Heart left ventricle (tissue), 13 donors: Measurements from ENCODE around the gene ACVR2A.

Experiments used
- POLR2A ChIP-seq, 2 donors: fragments of 450-650 bp; IDR thresholded peaks; one replicate each; pipeline ENCODE4 v1.6.1; 2017; ENCODE audit warnings: antibody characterized with exemption in 2 of 2, mild to moderate bottlenecking in 2 of 2, moderate library complexity in 2 of 2
- TF ChIP-seq, protein P1 (sequence below), 12 donors: fragments of 200-600 bp; sonication (generic) in 4 of 12; IDR thresholded peaks; one replicate each; pipeline versions ENCODE4 v1.5.0 to v1.8.0; 2018 to 2022; ENCODE audit warnings: antibody characterized with exemption in 12 of 12, mild to moderate bottlenecking in 5 of 12
- donor health status: ischemic (EF 13 %, LVEDD 7.1; RV severe dilation, severe dysfunction).
- donor health status: DM: no; HTN: yes; CAD: no.
- donor health status: DM: no; HTN: no; CAD: no.
- donor health status: ischemic (EF 25% LVEDD 6.9; RV normal size, moderate dysfunction).
- donor health status: ischemic (EF 25% LVEDD 5.7; RV mildly dilated, moderate dysfunction).
- donor health status: ischemic (EF 35%, LVEDD 5.7; RV mildly dilated, moderate dysfunction).
- donor health status: nonischemic (EF 11% LVEDD 7.7; RV severe dilation, severe dysfunction).
- donor health status: DM: yes; HTN: yes; CAD: no.
- donor health status: PGD.
- donor health status: ischemic (EF 29% LVEDD 5.4; RV normal size, mild dysfunction).
- donor health status: nonischemic (EF 23%, LVEDD 6.1; RV moderate dilation, normal function).

DNA sequence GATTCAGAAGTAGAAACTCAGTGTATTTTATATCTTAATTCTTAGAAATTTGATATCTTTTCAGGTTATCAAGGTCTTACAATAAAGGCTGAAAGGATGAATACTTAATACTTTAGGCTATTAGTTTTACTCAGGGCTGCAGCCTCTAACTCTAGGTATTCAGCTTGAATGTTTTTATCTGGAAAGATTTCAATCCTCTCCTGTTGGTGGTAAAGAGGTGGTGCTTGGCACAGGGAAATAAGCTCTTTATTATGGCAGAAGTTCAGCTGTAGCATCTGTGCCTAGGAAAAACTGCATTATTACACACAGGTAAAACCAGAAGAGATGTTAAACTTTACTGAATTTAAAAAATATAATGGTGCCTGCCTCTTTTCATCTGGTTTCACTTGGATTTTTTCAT is 11.1 kb downstream of the ACVR2A start:
- TF ChIP-seq, protein P1, sequence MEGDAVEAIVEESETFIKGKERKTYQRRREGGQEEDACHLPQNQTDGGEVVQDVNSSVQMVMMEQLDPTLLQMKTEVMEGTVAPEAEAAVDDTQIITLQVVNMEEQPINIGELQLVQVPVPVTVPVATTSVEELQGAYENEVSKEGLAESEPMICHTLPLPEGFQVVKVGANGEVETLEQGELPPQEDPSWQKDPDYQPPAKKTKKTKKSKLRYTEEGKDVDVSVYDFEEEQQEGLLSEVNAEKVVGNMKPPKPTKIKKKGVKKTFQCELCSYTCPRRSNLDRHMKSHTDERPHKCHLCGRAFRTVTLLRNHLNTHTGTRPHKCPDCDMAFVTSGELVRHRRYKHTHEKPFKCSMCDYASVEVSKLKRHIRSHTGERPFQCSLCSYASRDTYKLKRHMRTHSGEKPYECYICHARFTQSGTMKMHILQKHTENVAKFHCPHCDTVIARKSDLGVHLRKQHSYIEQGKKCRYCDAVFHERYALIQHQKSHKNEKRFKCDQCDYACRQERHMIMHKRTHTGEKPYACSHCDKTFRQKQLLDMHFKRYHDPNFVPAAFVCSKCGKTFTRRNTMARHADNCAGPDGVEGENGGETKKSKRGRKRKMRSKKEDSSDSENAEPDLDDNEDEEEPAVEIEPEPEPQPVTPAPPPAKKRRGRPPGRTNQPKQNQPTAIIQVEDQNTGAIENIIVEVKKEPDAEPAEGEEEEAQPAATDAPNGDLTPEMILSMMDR (IDR thresholded peaks at IDR 0.05) = peak in 1 of 12 donors; percentile 4
- TF ChIP-seq POLR2A (IDR thresholded peaks at IDR 0.05) = no peak
